ENCODE results near the gene GCH1.

GCH1 gene

DNA sequence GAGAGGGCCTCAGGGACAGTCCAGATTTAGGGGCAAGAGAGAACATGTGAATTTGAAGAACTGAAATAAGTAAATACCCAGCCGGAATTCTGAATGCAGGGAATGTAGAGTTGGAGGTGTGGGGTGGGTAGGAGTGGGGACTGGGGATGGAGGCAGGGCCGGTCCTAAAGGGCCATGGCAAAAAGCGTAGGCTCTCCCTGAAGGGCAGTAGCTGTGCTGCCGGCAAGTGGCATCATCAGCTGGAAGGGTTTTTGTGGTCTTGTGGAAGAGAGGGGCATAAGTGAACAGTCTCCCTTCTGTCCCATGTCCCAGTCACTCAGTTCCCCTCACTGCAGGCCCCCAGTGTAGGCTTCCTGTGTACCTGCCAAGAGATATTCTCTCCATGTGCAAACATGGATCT lies 104.6 kb downstream of the GCH1 start:
- DNase-seq (ENCODE audit: low spot score): no peak

GRCh38 chr14:54797556-54797955 lies 105.1 kb downstream of the GCH1 start:
- no peak for DNase-seq (ENCODE audit: low spot score)

GRCh38 chr14:54796961-54797360 lies 105.7 kb downstream of the GCH1 start:
- DNase-seq (ENCODE audit: low spot score): no peak

- DNase-seq (ENCODE audit: low spot score): no peak
These were observed 107.8 kb downstream of the GCH1 start for GRCh38 chr14:54794796-54795195.

- DNase-seq (ENCODE audit: low spot score): no peak
These were observed 108.5 kb downstream of the GCH1 start for GRCh38 chr14:54794159-54794558.

- DNase-seq (ENCODE audit: low spot score): no peak
These were observed 110.3 kb downstream of the GCH1 start for GRCh38 chr14:54792288-54792687.
